Embryonic facial prominence (tissue), 1 donor: ENCODE data around the gene PKHD1.
"Not testable (repeated sequence)": the region's sequence is repeated elsewhere in the genome, so short reads cannot be mapped to it uniquely, and the experiment has no call there.

Source experiments
- DNase-seq: peaks from one replicate; pipeline ENCODE4 v3.0.0-alpha.2; 2016; ENCODE audit errors: extremely low spot score

The PKHD1 gene

GRCh38 chr6:51854876-51855275, 232.5 kb downstream of the PKHD1 start:
- DNase-seq: no peak

- DNase-seq: no peak
Observed at GRCh38 chr6:51854347-51854746, 233.1 kb downstream of the PKHD1 start.

- DNase-seq: not testable (repeated sequence)
Observed at GRCh38 chr6:51853109-51853508, 234.3 kb downstream of the PKHD1 start.

- no peak for DNase-seq
Observed at GRCh38 chr6:51846531-51846930, 240.9 kb downstream of the PKHD1 start.

GRCh38 chr6:51844336-51844735, 243.1 kb downstream of the PKHD1 start:
- no peak for DNase-seq

GRCh38 chr6:51843456-51844056, 243.9 kb downstream of the PKHD1 start:
- DNase-seq: no peak

- DNase-seq: no peak
Observed at GRCh38 chr6:51842804-51843378, 244.5 kb downstream of the PKHD1 start.

- DNase-seq: no peak
Observed at GRCh38 chr6:51842061-51842803, 245.2 kb downstream of the PKHD1 start.

- DNase-seq: no peak
Observed at GRCh38 chr6:51841626-51842025, 245.8 kb downstream of the PKHD1 start.

GRCh38 chr6:51839726-51840374, 247.6 kb downstream of the PKHD1 start:
- DNase-seq: no peak

GRCh38 chr6:51830666-51831065, 256.7 kb downstream of the PKHD1 start:
- no peak for DNase-seq

GRCh38 chr6:51827580-51827979, 259.8 kb downstream of the PKHD1 start:
- DNase-seq: no peak

- no peak for DNase-seq
Observed at GRCh38 chr6:51824940-51825339, 262.5 kb downstream of the PKHD1 start.

- DNase-seq: no peak
Observed at GRCh38 chr6:51820555-51820954, 266.9 kb downstream of the PKHD1 start.

GRCh38 chr6:51818520-51819022, 268.8 kb downstream of the PKHD1 start:
- DNase-seq: no peak

- no peak for DNase-seq
Observed at GRCh38 chr6:51817832-51818231, 269.6 kb downstream of the PKHD1 start.

- DNase-seq: no peak
Observed at GRCh38 chr6:51814418-51814817, 273.0 kb downstream of the PKHD1 start.

- DNase-seq: peak; percentile 21
Observed at GRCh38 chr6:51813904-51814303, 273.5 kb downstream of the PKHD1 start.

GRCh38 chr6:51812231-51812630, 275.2 kb downstream of the PKHD1 start:
- no peak for DNase-seq

GRCh38 chr6:51805517-51805916, 281.9 kb downstream of the PKHD1 start:
- DNase-seq: no peak

- no peak for DNase-seq
Observed at GRCh38 chr6:51800603-51801002, 286.8 kb downstream of the PKHD1 start.

GRCh38 chr6:51793393-51793792, 294.0 kb downstream of the PKHD1 start:
- no peak for DNase-seq
